Fibroblast of lung (primary cell): ENCODE data around the gene KIF19.

Experiments used
- EZH2 ChIP-seq: IDR thresholded peaks from 2 replicates; pipeline ENCODE4 v1.5.1; 2012; ENCODE audit warnings: low read length, control low read depth, mild to moderate bottlenecking; ENCODE audit errors: missing control alignments
- TF ChIP-seq, protein P1 (sequence below), 2 donors: IDR thresholded peaks in 1 of 2; conservative IDR thresholded peaks in 1 of 2; 1 replicate in 1 of 2; 2 replicates in 1 of 2; pipeline ENCODE4 v1.5.1; 2011 to 2012; ENCODE audit warnings: low read length in 2 of 2, control low read depth in 1 of 2, inconsistent platforms in 1 of 2, low read depth in 1 of 2, mild to moderate bottlenecking in 1 of 2

DNA sequence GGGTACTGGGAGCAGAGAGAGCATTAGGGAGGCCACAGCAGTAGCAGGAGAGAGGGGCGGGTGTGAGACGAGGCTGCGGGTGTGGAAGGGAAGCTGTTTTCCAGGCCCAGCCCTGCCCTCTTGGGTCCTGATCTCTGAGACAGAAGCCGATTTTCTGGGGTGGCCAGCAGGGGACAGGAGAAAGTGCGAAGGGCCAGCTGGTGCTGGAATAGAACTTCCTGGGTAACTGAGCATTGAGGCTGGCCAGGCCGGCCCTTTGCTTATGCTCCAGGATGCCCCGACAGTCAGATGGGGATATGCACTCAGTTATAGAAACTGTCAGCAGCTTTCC lies 34.8 kb downstream of the KIF19 start:
- TF ChIP-seq, protein P1, sequence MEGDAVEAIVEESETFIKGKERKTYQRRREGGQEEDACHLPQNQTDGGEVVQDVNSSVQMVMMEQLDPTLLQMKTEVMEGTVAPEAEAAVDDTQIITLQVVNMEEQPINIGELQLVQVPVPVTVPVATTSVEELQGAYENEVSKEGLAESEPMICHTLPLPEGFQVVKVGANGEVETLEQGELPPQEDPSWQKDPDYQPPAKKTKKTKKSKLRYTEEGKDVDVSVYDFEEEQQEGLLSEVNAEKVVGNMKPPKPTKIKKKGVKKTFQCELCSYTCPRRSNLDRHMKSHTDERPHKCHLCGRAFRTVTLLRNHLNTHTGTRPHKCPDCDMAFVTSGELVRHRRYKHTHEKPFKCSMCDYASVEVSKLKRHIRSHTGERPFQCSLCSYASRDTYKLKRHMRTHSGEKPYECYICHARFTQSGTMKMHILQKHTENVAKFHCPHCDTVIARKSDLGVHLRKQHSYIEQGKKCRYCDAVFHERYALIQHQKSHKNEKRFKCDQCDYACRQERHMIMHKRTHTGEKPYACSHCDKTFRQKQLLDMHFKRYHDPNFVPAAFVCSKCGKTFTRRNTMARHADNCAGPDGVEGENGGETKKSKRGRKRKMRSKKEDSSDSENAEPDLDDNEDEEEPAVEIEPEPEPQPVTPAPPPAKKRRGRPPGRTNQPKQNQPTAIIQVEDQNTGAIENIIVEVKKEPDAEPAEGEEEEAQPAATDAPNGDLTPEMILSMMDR (conservative IDR thresholded peaks at IDR 0.05 in 1 of 2, IDR thresholded peaks at IDR 0.05 in 1 of 2; ENCODE audit: low read depth in 1 of 2, low read length in 2 of 2) = no peak
- TF ChIP-seq EZH2 = no peak
